ENCODE data around the gene GGT6.

- TF ChIP-seq ZC3H13 (CRISPR knock-in tag; IDR thresholded peaks at IDR 0.05) (no peak), MLX (CRISPR knock-in tag; IDR thresholded peaks at IDR 0.05) (no peak), CTCF (CRISPR knock-in tag; IDR thresholded peaks at IDR 0.05) (no peak), RBFOX2 (IDR thresholded peaks at IDR 0.05; ENCODE audit: low read depth, low read length) (no peak)
Observed at GRCh38 chr17:4592240-4593005, 32.0 kb upstream of the GGT6 start.
